ENCODE data around the gene GRK5. TPM values are rescaled to one million over a fixed set of nuclear protein-coding genes. Genes with fewer than 3 reads are reported as not detected.
A peak's percentile ranks its signal among the peaks of the same experiment; 100 is the strongest.

GRK5 gene
- total RNA-seq, 3 donors from 2014 or later (not counting 1 experiment from before 2014, with no cell fraction given): 37.6 to 54.3 (median 47.9) TPM

DNA sequence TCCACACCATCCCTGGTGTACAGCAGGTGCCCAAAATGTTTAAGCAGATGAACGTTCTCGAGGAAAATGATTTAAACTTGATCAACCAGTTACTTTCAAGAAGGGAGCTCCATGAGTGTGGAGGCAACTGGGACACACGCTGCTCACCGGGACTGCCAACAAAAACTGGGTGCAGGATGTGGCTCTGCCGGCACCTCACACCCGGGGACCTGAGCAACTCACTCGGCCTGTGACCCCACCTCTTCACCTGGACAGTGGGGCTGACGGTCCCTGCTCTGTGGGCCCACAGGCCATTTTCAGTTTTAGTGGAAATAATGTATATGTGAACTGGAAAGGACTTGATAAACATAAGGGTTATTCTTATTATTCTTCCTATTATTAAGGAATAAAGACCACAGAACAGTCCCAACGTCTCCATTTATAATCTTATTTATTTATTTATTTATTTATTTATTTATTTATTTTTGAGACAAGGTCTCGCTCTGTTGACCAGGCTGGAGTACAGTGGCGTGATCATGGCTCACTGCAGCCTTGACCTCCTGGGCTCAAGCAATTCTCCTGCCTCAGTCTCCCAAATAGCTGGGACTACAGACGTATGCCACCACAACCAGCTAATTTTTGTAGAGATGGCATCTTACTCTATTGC, 274.5 kb downstream of the GRK5 start:
- Histone ChIP-seq H3K4me1 (ENCODE audit: control insufficient read depth, insufficient read depth, low read length) (peaks cover 18% of the 10 kb centered on the region), H3K9me3 (ENCODE audit: control insufficient read depth, insufficient read depth, low read length) (no peaks in the 10 kb centered on the region), H3K27ac (ENCODE audit: low read length) (no peak overlapping the region), H3K36me3 (ENCODE audit: control insufficient read depth, insufficient read depth, low read length) (no peaks in the 10 kb centered on the region), H3K27me3 (ENCODE audit: control insufficient read depth, insufficient read depth, low read length) (no peaks in the 10 kb centered on the region), H3K4me3 (ENCODE audit: low read length) (no peak overlapping the region)
- no peak overlapping the region for H3K4me3 Mint-ChIP-seq
- WGBS (ENCODE audit: insufficient coverage): 95% methylated on average over 11 of the region's 12 CpGs
- H3K4me1 Mint-ChIP-seq: peaks cover 8 to 11% of the 10 kb centered on the region in 2 donors
- no peaks in the 10 kb centered on the region for H3K9me3 Mint-ChIP-seq
- intact Hi-C loops (cut with micrococcal nuclease): no loop called here
- DNase-seq: no peak
- no peak for ATAC-seq
- H3K27ac Mint-ChIP-seq: no peak overlapping the region
- H3K27me3 Mint-ChIP-seq (ENCODE audit: low read depth in 2 of 2): peaks cover 7% of the 10 kb centered on the region in 2 donors
- no peaks in the 10 kb centered on the region for H3K36me3 Mint-ChIP-seq
- TF ChIP-seq, protein P1, sequence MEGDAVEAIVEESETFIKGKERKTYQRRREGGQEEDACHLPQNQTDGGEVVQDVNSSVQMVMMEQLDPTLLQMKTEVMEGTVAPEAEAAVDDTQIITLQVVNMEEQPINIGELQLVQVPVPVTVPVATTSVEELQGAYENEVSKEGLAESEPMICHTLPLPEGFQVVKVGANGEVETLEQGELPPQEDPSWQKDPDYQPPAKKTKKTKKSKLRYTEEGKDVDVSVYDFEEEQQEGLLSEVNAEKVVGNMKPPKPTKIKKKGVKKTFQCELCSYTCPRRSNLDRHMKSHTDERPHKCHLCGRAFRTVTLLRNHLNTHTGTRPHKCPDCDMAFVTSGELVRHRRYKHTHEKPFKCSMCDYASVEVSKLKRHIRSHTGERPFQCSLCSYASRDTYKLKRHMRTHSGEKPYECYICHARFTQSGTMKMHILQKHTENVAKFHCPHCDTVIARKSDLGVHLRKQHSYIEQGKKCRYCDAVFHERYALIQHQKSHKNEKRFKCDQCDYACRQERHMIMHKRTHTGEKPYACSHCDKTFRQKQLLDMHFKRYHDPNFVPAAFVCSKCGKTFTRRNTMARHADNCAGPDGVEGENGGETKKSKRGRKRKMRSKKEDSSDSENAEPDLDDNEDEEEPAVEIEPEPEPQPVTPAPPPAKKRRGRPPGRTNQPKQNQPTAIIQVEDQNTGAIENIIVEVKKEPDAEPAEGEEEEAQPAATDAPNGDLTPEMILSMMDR (IDR thresholded peaks at IDR 0.05): no peak

- H3K27ac ChIP-seq (ENCODE audit: low read length): no peak overlapping the region
- TF ChIP-seq, protein P1 (IDR thresholded peaks at IDR 0.05): no peak
- H3K4me1 ChIP-seq (ENCODE audit: control insufficient read depth, insufficient read depth, low read length): peaks cover 13% of the 10 kb centered on the region
- no peak overlapping the region for H3K4me3 Mint-ChIP-seq
- no peak for DNase-seq
- peaks cover 8 to 11% of the 10 kb centered on the region in 2 donors for H3K4me1 Mint-ChIP-seq
- H3K9me3 ChIP-seq (ENCODE audit: control insufficient read depth, insufficient read depth, low read length): no peaks in the 10 kb centered on the region
- intact Hi-C loops (cut with micrococcal nuclease): no loop called here
- H3K27me3 ChIP-seq (ENCODE audit: control insufficient read depth, insufficient read depth, low read length): no peaks in the 10 kb centered on the region
- no peak for ATAC-seq
- no peaks in the 10 kb centered on the region for H3K9me3 Mint-ChIP-seq
- H3K4me3 ChIP-seq (ENCODE audit: low read length): no peak overlapping the region
- H3K27me3 Mint-ChIP-seq (ENCODE audit: low read depth in 2 of 2): peaks cover under 1 to 7% of the 10 kb centered on the region in 2 donors
- no peaks in the 10 kb centered on the region for H3K36me3 ChIP-seq (ENCODE audit: control insufficient read depth, insufficient read depth, low read length)
- H3K27ac Mint-ChIP-seq: no peak overlapping the region
- WGBS (ENCODE audit: insufficient coverage): 74% methylated on average over 3 of the region's 6 CpGs
- no peaks in the 10 kb centered on the region for H3K36me3 Mint-ChIP-seq
Measured at GRCh38 chr10:119483001-119483400, 275.6 kb downstream of the GRK5 start.

DNA sequence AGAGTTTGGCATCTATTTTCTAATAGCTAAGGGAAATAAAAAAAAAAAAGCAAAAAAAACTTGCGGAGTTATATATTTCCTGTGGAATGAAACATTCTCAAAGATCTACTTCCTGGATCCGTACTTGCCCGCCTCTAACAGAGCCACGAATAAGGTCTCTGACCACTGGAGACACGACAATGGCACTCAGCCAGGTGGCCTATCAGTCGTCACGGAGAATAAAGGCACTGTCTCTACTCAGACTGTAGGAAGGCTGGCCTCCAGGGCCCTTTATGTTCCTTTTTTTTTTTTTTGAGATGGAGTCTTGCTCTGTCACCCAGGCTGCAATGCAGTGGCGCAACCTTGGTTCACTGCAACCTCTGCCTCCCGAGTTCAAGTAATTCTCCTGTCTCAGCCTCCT, 276.5 kb downstream of the GRK5 start:
- H3K36me3 ChIP-seq (ENCODE audit: control insufficient read depth, insufficient read depth, low read length): no peaks in the 10 kb centered on the region
- intact Hi-C loops (cut with micrococcal nuclease): no loop called here
- no peak for DNase-seq
- H3K27ac ChIP-seq (ENCODE audit: low read length): no peak overlapping the region
- Mint-ChIP-seq H3K4me3 (no peak overlapping the region), H3K9me3 (no peaks in the 10 kb centered on the region), H3K27me3 (ENCODE audit: low read depth in 2 of 2) (peaks cover 0 to 7% of the 10 kb centered on the region in 2 donors), H3K36me3 (no peaks in the 10 kb centered on the region), H3K27ac (no peak overlapping the region), H3K4me1 (peaks cover 4 to 6% of the 10 kb centered on the region in 2 donors)
- H3K9me3 ChIP-seq (ENCODE audit: control insufficient read depth, insufficient read depth, low read length): no peaks in the 10 kb centered on the region
- TF ChIP-seq, protein P1 (IDR thresholded peaks at IDR 0.05): no peak
- H3K27me3 ChIP-seq (ENCODE audit: control insufficient read depth, insufficient read depth, low read length): no peaks in the 10 kb centered on the region
- ATAC-seq: no peak
- WGBS (ENCODE audit: insufficient coverage): 87% methylated on average over 9 of the region's 9 CpGs
- no peak overlapping the region for H3K4me3 ChIP-seq (ENCODE audit: low read length)
- H3K4me1 ChIP-seq (ENCODE audit: control insufficient read depth, insufficient read depth, low read length): peaks cover 6% of the 10 kb centered on the region

- H3K4me1 Mint-ChIP-seq: peaks cover 8 to 18% of the 10 kb centered on the region in 2 donors
- H3K4me3 Mint-ChIP-seq: peak overlapping the region; percentile 68
Measured at GRCh38 chr10:119488675-119489074, 281.3 kb downstream of the GRK5 start.

More at GRCh38 chr10:119488675-119489074, 281.3 kb downstream of the GRK5 start:
- no peak overlapping the region for H3K27ac ChIP-seq (ENCODE audit: low read length)
- ATAC-seq (no peak), DNase-seq (no peak)
- H3K36me3 ChIP-seq (ENCODE audit: control insufficient read depth, insufficient read depth, low read length): no peaks in the 10 kb centered on the region
- intact Hi-C loops (cut with micrococcal nuclease): no loop called here
- no peaks in the 10 kb centered on the region for H3K27me3 Mint-ChIP-seq (ENCODE audit: low read depth in 2 of 2)
- H3K9me3 ChIP-seq (ENCODE audit: control insufficient read depth, insufficient read depth, low read length): no peaks in the 10 kb centered on the region
- H3K4me1 ChIP-seq (ENCODE audit: control insufficient read depth, insufficient read depth, low read length): peaks cover 22% of the 10 kb centered on the region
- H3K9me3 Mint-ChIP-seq: no peaks in the 10 kb centered on the region
- H3K27me3 ChIP-seq (ENCODE audit: control insufficient read depth, insufficient read depth, low read length): no peaks in the 10 kb centered on the region
- no peak overlapping the region for H3K4me3 ChIP-seq (ENCODE audit: low read length)
- TF ChIP-seq, protein P1 (IDR thresholded peaks at IDR 0.05): no peak
- no peaks in the 10 kb centered on the region for H3K36me3 Mint-ChIP-seq
- 98% methylated on average over 4 of the region's 7 CpGs for WGBS (ENCODE audit: insufficient coverage)
- H3K27ac Mint-ChIP-seq: peak overlapping the region; percentile 75 to 80

Measured in natural killer cell (primary cell).